WTC11 (cell line): ENCODE results near the gene TAOK3. TPM values are rescaled to one million over a fixed set of nuclear protein-coding genes. Genes with fewer than 3 reads are reported as not detected.

Experiments used
- ATAC-seq: fragments of 200-7000 bp; cut with Tn5 transposase; 2 replicates; pipeline ENCODE4 v1.10.0; 2021; ENCODE audit warnings: mild to moderate bottlenecking, moderate library complexity
- CTCF ChIA-PET: fragments of 300-600 bp; sonication (Branson Sonifier 250); formaldehyde crosslinking; loops from one replicate; lab custom pipeline; 2021; ENCODE audit warnings: antibody characterized with exemption; lab: Charles Lee
- POLR2A ChIA-PET: fragments of 350-600 bp; sonication (Branson Sonifier 250); formaldehyde crosslinking; loops from one replicate; lab custom pipeline; 2021; ENCODE audit warnings: antibody characterized with exemption; lab: Charles Lee
- DNase-seq: peaks from one replicate; pipeline ENCODE4 v3.0.0; 2021; ENCODE audit warnings: low spot score
- H3K27ac Mint-ChIP-seq: 2 replicates; pipeline ENCODE4 v1.8.0; 2021; ENCODE audit warnings: mixed read lengths
- H3K27me3 Mint-ChIP-seq: 2 replicates; pipeline ENCODE4 v1.8.0; 2021; ENCODE audit warnings: low read depth, mild to moderate bottlenecking, moderate library complexity, mixed read lengths
- H3K36me3 Mint-ChIP-seq: 2 replicates; pipeline ENCODE4 v1.8.0; 2021; ENCODE audit warnings: mixed read lengths
- H3K4me1 Mint-ChIP-seq: 2 replicates; pipeline ENCODE4 v1.8.0; 2022; ENCODE audit warnings: mixed read lengths
- H3K4me3 Mint-ChIP-seq: 2 replicates; pipeline ENCODE4 v1.8.0; 2021; ENCODE audit warnings: mild to moderate bottlenecking, moderate library complexity, mixed read lengths
- H3K9me3 Mint-ChIP-seq: 2 replicates; pipeline ENCODE4 v1.8.0; 2021; ENCODE audit warnings: mixed read lengths
- ATF1 ChIP-seq: sonication (generic); formaldehyde crosslinking; IDR thresholded peaks from 2 replicates; pipeline ENCODE4 v1.8.1; 2023; ENCODE audit warnings: mild to moderate bottlenecking, moderate library complexity, missing genetic modification reagents
- CREB1 ChIP-seq: sonication (generic); formaldehyde crosslinking; IDR thresholded peaks from 2 replicates; pipeline ENCODE4 v1.8.0; 2023; ENCODE audit warnings: mild to moderate bottlenecking, missing genetic modification reagents
- ESRRA ChIP-seq: sonication (generic); formaldehyde crosslinking; IDR thresholded peaks from 2 replicates; pipeline ENCODE4 v1.8.1; 2022; ENCODE audit warnings: mild to moderate bottlenecking, missing genetic modification reagents, borderline replicate concordance
- FOXJ3 ChIP-seq: sonication (generic); formaldehyde crosslinking; IDR thresholded peaks from 2 replicates; pipeline ENCODE4 v1.9.0; 2021; ENCODE audit warnings: missing genetic modification reagents, mild to moderate bottlenecking, borderline replicate concordance
- HMGA2 ChIP-seq: fragments of 250-450 bp; sonication (Bioruptor Pico); IDR thresholded peaks from 2 replicates; pipeline ENCODE4 v1.4.0; 2021; ENCODE audit warnings: mild to moderate bottlenecking, moderate library complexity
- NR1H2 ChIP-seq: sonication (generic); formaldehyde crosslinking; IDR thresholded peaks from 2 replicates; pipeline ENCODE4 v1.9.0; 2021; ENCODE audit warnings: mild to moderate bottlenecking, moderate library complexity, missing genetic modification reagents
- PREB ChIP-seq: sonication (generic); formaldehyde crosslinking; IDR thresholded peaks from 2 replicates; pipeline ENCODE4 v1.8.1; 2022; ENCODE audit warnings: mild to moderate bottlenecking, missing genetic modification reagents, moderate library complexity, borderline replicate concordance
- TEAD1 ChIP-seq: sonication (generic); formaldehyde crosslinking; IDR thresholded peaks from 2 replicates; pipeline ENCODE4 v1.8.0; 2022; ENCODE audit warnings: mild to moderate bottlenecking, missing genetic modification reagents
- ZBTB21 ChIP-seq: sonication (generic); formaldehyde crosslinking; IDR thresholded peaks from 2 replicates; pipeline ENCODE4 v1.8.1; 2023; ENCODE audit warnings: mild to moderate bottlenecking, missing genetic modification reagents, borderline replicate concordance
- ZNF423 ChIP-seq: fragments of 250-450 bp; sonication (Bioruptor Pico); IDR thresholded peaks from 2 replicates; pipeline ENCODE4 v2.1.2; 2022; ENCODE audit warnings: mild to moderate bottlenecking, moderate library complexity
- ZNF532 ChIP-seq: fragments of 250-450 bp; sonication (Bioruptor Pico); IDR thresholded peaks from 2 replicates; pipeline ENCODE4 v1.9.0; 2021; ENCODE audit warnings: mild to moderate bottlenecking, borderline replicate concordance
- ZNF671 ChIP-seq: fragments of 250-450 bp; sonication (Bioruptor Pico); IDR thresholded peaks from 2 replicates; pipeline ENCODE4 v1.8.0; 2021; ENCODE audit warnings: mild to moderate bottlenecking
- total RNA-seq: library from RNA; stranded (reverse); gene quantifications from 3 replicates; pipeline ENCODE4 v1.2.3, GENCODE V29; 2021
- TF ChIP-seq, protein P1 (sequence below): sonication (generic); formaldehyde crosslinking; IDR thresholded peaks from 2 replicates; pipeline ENCODE4 v1.8.0; 2022; ENCODE audit warnings: missing genetic modification reagents
- TF ChIP-seq, protein P2 (sequence below): sonication (generic); formaldehyde crosslinking; IDR thresholded peaks from 2 replicates; pipeline ENCODE4 v1.8.0; 2023; ENCODE audit warnings: missing genetic modification reagents, mild to moderate bottlenecking, borderline replicate concordance
- TF ChIP-seq, protein P3 (sequence below): sonication (generic); formaldehyde crosslinking; IDR thresholded peaks from 2 replicates; pipeline ENCODE4 v1.8.0; 2022; ENCODE audit warnings: mild to moderate bottlenecking, missing genetic modification reagents
- TF ChIP-seq, protein P4 (sequence below): sonication (generic); formaldehyde crosslinking; IDR thresholded peaks from 2 replicates; pipeline ENCODE4 v1.8.1; 2022; ENCODE audit warnings: low read depth, missing genetic modification reagents, borderline replicate concordance

Gene TAOK3
- total RNA-seq, 1 experiment from 2014 or later, result 13.0 TPM

- TF ChIP-seq, protein P1, sequence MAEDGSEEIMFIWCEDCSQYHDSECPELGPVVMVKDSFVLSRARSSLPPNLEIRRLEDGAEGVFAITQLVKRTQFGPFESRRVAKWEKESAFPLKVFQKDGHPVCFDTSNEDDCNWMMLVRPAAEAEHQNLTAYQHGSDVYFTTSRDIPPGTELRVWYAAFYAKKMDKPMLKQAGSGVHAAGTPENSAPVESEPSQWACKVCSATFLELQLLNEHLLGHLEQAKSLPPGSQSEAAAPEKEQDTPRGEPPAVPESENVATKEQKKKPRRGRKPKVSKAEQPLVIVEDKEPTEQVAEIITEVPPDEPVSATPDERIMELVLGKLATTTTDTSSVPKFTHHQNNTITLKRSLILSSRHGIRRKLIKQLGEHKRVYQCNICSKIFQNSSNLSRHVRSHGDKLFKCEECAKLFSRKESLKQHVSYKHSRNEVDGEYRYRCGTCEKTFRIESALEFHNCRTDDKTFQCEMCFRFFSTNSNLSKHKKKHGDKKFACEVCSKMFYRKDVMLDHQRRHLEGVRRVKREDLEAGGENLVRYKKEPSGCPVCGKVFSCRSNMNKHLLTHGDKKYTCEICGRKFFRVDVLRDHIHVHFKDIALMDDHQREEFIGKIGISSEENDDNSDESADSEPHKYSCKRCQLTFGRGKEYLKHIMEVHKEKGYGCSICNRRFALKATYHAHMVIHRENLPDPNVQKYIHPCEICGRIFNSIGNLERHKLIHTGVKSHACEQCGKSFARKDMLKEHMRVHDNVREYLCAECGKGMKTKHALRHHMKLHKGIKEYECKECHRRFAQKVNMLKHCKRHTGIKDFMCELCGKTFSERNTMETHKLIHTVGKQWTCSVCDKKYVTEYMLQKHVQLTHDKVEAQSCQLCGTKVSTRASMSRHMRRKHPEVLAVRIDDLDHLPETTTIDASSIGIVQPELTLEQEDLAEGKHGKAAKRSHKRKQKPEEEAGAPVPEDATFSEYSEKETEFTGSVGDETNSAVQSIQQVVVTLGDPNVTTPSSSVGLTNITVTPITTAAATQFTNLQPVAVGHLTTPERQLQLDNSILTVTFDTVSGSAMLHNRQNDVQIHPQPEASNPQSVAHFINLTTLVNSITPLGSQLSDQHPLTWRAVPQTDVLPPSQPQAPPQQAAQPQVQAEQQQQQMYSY, result no peak
These were observed 186.9 kb downstream of the TAOK3 start (continued) for GRCh38 chr12:118185602-118186397.

GRCh38 chr12:118183711-118184110 is 189.0 kb downstream of the TAOK3 start:
- CTCF ChIA-PET, result interaction anchor here (0.7 to 5.9 kb wide), 3 partner anchors 10 to 193 kb away, joined by 3 to 76 read pairs (median 3); partner anchors contain the start of gene SUDS3
- Mint-ChIP-seq H3K27me3 (no peaks in the 10 kb centered on the region), H3K36me3 (no peaks in the 10 kb centered on the region), H3K4me1 (peaks cover 15% of the 10 kb centered on the region), H3K4me3 (no peak overlapping the region), H3K9me3 (no peaks in the 10 kb centered on the region), H3K27ac (no peak overlapping the region)
- ATAC-seq (no peak), DNase-seq (no peak)
- POLR2A ChIA-PET, result interaction anchor here (1.5 kb wide), 1 partner anchor 192 kb away, joined by 3 read pairs; no protein-coding TSS in a partner anchor
- no peak for TF ChIP-seq CREB1 (CRISPR knock-in tag)
- TF ChIP-seq NR1H2 (CRISPR knock-in tag), result no peak
- TF ChIP-seq HMGA2 (CRISPR knock-in tag), result no peak
- TF ChIP-seq, protein P2, sequence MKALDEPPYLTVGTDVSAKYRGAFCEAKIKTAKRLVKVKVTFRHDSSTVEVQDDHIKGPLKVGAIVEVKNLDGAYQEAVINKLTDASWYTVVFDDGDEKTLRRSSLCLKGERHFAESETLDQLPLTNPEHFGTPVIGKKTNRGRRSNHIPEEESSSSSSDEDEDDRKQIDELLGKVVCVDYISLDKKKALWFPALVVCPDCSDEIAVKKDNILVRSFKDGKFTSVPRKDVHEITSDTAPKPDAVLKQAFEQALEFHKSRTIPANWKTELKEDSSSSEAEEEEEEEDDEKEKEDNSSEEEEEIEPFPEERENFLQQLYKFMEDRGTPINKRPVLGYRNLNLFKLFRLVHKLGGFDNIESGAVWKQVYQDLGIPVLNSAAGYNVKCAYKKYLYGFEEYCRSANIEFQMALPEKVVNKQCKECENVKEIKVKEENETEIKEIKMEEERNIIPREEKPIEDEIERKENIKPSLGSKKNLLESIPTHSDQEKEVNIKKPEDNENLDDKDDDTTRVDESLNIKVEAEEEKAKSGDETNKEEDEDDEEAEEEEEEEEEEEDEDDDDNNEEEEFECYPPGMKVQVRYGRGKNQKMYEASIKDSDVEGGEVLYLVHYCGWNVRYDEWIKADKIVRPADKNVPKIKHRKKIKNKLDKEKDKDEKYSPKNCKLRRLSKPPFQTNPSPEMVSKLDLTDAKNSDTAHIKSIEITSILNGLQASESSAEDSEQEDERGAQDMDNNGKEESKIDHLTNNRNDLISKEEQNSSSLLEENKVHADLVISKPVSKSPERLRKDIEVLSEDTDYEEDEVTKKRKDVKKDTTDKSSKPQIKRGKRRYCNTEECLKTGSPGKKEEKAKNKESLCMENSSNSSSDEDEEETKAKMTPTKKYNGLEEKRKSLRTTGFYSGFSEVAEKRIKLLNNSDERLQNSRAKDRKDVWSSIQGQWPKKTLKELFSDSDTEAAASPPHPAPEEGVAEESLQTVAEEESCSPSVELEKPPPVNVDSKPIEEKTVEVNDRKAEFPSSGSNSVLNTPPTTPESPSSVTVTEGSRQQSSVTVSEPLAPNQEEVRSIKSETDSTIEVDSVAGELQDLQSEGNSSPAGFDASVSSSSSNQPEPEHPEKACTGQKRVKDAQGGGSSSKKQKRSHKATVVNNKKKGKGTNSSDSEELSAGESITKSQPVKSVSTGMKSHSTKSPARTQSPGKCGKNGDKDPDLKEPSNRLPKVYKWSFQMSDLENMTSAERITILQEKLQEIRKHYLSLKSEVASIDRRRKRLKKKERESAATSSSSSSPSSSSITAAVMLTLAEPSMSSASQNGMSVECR, result no peak
- no peak for TF ChIP-seq ZBTB21
- no peak for TF ChIP-seq ZNF423 (CRISPR knock-in tag)
- TF ChIP-seq TEAD1, result no peak
- TF ChIP-seq, protein P3, sequence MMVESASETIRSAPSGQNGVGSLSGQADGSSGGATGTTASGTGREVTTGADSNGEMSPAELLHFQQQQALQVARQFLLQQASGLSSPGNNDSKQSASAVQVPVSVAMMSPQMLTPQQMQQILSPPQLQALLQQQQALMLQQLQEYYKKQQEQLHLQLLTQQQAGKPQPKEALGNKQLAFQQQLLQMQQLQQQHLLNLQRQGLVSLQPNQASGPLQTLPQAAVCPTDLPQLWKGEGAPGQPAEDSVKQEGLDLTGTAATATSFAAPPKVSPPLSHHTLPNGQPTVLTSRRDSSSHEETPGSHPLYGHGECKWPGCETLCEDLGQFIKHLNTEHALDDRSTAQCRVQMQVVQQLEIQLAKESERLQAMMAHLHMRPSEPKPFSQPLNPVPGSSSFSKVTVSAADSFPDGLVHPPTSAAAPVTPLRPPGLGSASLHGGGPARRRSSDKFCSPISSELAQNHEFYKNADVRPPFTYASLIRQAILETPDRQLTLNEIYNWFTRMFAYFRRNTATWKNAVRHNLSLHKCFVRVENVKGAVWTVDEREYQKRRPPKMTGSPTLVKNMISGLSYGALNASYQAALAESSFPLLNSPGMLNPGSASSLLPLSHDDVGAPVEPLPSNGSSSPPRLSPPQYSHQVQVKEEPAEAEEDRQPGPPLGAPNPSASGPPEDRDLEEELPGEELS (CRISPR knock-in tag), result no peak
- TF ChIP-seq, protein P4, sequence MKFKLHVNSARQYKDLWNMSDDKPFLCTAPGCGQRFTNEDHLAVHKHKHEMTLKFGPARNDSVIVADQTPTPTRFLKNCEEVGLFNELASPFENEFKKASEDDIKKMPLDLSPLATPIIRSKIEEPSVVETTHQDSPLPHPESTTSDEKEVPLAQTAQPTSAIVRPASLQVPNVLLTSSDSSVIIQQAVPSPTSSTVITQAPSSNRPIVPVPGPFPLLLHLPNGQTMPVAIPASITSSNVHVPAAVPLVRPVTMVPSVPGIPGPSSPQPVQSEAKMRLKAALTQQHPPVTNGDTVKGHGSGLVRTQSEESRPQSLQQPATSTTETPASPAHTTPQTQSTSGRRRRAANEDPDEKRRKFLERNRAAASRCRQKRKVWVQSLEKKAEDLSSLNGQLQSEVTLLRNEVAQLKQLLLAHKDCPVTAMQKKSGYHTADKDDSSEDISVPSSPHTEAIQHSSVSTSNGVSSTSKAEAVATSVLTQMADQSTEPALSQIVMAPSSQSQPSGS, result no peak
- TF ChIP-seq ZNF671, result no peak
- TF ChIP-seq FOXJ3 (CRISPR knock-in tag), result no peak
- TF ChIP-seq ESRRA (CRISPR knock-in tag), result no peak
- no peak for TF ChIP-seq PREB (CRISPR knock-in tag)
- TF ChIP-seq ZNF532 (CRISPR knock-in tag), result no peak
- no peak for TF ChIP-seq ATF1 (CRISPR knock-in tag)
